KG1 (cell line): Measurements from ENCODE around the gene PXDC1.
"Not testable (repeated sequence)": the region's sequence is repeated elsewhere in the genome, so short reads cannot be mapped to it uniquely, and the experiment has no call there.

Experiments
- DNase-seq: peaks from one replicate; lab custom pipeline; 2025; lab: John Stamatoyannopoulos, UW

PXDC1 gene

DNA sequence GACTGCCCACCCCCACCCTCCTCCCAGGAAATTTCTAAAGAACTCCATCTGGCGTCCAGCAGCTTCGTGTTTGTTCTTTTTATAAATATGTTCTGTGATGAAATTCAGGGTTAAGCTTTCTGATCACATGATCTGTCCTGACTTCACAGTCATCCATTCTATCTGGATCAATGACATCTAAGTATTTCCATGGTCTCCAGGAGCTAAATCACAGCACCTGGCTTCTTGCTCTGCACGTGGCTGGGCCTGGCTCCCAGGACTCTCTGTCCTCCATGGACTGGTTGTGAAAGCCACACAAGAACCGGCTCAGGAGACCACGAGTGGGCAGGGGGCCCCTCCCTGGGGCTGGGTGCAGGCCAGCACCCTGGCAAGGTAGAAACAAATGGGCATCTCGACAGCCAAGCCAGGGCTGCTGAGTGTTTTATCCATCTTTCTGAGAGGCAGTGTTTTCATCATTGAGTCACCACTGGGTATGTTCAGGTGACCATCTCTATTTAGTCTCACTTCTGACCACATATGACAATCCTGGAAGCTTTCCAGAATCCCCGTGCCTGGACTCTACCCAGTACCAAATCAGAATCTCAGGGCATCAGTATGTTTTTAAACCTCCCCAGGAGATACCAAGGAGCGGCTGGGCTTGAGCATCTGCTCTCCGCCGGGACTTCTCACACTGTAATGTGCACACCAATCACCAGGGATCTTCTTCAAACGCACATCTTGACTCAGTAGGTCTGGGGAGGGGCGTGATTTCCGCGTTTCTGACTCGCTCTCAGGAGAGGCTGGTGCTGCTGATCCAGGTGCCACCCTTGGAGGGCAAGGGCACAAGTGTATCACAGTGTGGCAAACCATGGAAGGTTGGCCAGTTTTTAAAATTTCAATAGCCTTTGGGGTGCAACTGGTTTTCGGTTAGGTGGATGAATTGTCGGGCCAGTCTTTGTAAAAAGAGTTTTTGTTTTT is 31.6 kb upstream of the PXDC1 start:
- no peak for DNase-seq

GRCh38 chr6:3781504-3781903 is 30.0 kb upstream of the PXDC1 start:
- DNase-seq, result no peak

- DNase-seq, result no peak
These were observed 28.0 kb upstream of the PXDC1 start for GRCh38 chr6:3779574-3779849.

DNA sequence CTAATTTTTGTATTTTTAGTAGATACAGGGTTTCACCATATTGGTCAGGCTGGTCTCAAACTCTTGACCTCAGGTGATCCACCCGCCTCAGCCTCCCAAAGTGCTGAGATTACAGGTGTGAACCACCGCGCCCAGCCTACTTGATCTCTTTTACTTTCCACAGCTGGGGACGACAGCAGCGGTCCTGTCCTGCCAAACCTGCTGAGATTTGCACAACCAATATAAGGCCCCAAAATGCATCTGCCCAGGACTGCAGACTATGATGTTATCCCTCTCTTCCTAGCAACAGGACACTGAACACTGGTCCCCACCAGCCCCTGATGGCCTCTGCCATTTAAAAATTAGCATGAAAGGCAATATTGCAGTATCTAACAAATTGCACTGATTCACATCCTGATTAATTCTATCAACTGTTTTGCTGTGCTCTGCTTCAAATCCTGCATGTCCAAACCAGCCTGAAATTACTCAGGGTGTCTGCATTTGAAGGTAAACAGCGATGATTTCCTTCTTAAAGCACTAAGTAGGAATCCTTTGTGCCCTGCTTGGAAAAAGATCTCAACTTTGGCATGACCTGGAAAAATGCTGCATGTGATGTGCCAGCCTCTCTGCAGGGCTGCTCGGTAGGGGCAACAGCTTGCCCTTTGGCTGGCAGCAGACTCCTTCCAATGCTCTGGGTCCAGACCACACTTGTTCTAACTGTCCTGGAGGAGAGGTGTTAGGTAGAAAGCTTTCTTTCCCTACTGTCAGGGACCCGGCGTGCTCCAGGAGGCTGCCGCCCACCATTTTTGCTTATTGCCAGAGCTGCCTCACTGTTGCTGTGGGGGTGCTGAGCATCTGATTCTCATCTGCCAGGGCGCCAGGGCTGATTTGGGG is 27.4 kb upstream of the PXDC1 start:
- DNase-seq, result no peak

DNA sequence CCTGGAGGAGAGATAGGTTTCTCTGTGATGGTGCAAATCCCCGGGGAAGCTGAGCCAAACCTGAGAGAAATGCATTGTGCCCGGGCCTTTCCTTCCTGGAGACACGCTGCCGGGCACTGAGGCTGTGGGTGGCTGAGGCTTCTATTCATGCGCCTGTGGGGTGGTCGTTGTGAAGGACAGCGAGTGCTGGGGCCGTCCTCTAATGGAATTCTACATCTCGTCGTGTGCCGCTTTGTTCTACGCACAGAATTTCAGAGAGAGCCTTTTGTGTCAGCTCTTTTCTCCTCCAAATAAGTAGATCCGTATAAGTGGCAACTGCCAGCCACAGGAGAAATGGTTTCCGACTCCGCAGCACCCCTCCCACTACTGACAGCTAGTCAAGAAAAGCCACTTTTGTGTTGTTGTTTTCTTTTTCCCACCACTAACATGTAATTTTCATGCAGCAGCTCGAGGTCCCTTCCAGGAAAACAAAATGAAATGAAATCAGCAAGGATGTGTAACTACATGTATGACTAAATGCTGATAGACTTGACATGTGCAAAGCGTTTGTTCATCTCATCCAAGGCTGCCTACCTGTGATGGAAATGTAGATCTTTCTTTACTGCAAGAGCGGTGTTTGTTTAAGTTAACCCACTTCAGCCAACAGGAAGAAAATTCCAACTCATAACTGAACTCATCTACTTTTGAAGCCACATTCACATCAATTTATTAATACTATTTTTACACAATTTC is 26.4 kb upstream of the PXDC1 start:
- no peak for DNase-seq

DNA sequence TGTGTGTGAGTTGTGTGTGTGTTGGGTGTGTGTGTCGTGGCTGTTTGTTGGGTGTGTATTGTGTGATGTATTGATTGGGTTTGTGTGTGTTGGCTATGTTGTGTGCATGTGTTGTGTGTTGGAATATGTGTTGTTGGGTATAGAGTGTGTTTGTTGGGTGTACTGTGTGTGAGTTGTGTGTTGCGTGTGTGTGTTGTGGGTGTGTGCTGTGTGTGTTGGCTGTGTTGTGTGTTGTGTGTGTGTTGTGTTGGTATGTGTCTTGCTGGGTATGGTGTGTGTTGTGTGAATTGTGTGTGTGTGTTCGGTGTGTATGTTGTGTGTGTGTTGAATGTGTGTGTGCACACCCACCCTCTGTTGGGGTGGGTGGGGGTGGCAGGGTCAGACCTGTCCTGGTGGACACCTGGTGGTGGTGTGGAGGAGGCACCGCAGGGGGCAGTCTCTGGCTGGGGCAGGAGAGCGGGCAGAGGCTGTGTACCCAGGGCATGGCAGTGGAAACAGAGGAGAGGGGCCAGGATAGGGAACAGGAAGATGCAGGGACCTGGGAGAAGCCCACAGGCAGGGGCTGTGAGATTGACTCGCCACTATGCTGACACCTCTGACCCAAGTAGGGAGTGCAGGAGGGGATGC is 25.5 kb upstream of the PXDC1 start:
- no peak for DNase-seq

GRCh38 chr6:3775847-3776246 is 24.3 kb upstream of the PXDC1 start:
- no peak for DNase-seq

DNA sequence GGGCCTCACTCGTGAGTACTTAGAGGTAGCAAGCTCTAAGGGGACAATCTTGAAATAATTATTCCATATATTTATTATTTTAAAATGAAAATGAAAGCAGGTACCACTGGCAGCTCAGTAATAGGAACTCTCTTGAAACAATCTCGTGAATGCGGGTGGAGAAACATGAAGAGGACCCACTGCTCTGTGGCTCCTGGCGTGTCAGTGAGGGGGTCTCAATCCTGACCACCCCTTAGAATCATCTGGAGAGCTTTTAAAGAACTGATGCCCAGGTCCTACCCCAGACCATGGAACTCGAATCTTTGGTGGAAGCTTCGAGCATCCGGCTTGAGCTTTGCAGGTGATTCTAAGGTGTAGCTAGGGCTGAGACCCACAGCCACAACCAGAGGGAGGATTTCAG is 23.9 kb upstream of the PXDC1 start:
- DNase-seq, result no peak

DNA sequence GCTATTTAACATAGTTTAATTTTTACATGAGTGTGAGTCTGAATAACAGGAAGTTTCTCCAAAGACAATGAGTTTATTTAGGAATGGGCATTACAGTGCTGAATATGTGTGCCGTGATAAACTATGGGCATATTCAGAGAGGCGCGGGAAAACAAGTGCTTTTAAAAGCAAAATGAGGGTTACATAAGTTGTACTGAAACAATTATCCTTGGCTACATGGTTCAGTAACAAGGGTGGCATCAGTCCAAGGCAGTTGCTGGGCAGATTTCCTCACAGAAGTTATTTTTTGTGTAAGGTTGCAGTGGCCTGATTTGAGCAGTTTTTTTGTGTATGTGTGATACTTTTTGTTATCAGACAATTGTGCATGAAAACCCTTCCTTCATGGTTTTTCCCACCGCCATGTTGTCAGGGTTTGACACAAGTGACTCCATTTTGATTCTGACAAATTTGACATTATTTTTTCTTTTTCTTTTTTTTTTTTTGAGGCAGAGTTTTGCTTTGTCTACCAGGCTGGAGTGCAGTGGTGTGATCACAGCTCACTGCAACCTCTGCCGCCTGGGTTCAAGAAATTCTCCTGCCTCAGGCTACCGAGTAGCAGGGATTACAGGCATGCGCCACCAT is 22.3 kb upstream of the PXDC1 start:
- DNase-seq, result no peak

DNA sequence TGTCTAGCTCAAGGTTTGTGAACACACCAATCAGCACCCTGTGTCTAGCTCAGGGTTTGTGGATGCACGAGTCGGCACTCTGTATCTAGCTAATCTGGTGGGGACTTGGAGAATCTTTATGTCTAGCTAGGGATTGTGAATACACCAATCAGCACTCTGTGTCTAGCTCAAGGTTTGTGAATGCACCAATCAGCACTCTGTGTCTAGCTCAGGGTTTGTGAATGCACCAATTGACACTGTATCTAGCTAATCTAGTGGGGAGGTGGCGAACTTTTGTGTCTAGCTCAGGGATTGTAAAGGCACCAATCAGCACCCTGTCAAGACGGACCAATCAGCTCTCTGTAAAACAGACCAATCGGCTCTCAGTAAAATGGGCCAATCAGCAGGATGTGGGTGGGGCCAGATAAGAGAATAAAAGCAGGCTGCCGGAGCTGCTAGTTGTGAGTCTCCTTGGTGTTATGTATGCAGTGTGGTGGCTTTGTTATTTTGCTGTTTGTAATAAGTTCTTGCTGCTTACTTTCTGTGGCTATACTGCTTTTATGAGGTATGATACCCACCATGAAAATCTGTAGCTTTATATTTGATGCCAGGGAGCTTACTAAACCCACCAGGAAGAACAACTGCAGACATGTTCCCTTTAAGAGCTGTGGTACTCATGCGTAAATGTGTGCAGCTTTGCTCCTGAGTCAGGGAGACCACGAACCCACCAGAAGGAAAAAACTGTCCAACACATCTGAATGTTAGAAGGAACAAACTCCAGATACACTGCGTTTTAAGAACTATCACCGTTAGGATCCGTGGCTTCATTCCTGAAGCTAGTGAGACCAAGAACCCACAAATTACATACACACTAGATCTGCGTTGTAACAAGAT is 20.9 kb upstream of the PXDC1 start:
- DNase-seq, result not testable (repeated sequence)

DNA sequence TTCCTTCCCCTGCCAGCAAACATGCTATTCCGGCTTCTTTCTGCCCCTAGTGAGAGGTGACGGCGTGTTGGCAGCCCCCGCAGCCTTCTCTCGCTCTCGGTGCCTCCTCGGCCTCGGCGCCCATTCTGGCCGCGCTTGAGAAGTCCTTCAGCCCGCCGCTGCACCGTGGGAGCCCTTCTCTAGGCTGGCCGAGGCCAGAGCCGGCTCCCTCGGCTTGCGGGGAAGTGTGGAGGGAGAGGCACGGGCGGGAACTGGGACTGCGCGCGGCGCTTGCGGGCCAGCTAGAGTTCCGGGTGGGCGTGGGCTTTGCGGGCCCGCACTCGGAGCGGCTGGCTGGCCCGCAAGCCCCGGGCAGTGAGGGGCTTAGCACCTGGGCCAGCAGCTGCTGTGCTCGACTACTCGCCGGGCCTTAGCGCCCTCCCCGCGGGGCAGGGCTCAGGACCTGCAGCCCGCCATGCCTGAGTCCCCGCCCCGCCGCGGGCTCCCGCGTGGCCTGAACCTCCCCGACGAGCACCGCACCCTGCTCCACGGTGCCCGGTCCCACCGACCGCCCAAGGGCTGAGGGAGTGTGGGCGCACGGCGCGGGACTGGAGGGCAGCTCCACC is 20.0 kb upstream of the PXDC1 start:
- no peak for DNase-seq

DNA sequence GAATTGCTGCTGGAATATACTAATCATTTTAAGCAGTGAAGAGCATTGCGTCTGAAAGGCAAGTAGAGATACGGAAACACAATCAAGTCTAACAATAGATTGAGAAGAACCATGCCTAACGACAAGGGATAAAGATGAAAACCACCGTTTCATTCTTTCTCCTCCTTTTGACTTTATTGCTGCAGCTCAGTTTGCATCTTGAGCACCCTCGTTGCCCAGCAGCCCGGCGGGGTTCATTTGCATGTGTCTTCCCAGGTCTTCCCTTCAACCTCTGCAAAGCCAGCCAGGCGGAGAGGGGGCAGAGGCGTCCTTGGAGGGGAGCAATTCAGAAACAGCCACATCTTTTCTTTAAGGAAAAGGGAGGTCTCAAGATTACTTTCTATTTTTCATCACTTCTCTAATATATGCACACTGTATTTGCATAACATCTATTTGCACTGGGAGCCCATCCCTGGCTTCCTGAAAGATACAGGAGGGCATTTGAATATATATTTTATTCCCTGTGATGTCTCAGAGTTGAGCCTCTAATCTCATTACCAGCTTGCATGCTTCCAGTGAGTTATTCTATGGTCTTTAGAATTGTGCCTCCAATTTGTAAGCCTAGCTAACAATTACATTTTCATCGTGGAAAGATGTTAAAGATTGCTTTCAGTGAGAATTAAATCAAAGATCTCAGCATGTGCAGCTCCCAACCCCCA is 18.7 kb upstream of the PXDC1 start:
- no peak for DNase-seq

DNA sequence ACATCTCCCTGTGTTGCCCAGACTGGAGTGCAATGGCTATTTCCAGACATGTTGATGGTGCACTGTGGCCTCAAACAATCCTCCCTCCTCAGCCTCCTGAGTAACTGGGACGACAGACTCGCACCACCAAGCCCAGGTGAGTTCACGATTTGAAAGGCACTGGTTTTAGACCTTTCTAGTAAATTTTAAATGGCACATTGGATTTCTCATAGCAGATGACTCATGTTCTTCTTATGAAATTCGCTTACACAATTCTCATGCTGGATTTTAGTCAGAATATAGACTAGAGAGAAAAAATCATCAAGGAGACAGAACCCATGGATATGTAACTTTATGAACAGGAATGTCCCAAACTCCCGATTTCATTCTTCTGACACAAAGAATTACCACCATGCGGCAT is 18.1 kb upstream of the PXDC1 start:
- no peak for DNase-seq

DNA sequence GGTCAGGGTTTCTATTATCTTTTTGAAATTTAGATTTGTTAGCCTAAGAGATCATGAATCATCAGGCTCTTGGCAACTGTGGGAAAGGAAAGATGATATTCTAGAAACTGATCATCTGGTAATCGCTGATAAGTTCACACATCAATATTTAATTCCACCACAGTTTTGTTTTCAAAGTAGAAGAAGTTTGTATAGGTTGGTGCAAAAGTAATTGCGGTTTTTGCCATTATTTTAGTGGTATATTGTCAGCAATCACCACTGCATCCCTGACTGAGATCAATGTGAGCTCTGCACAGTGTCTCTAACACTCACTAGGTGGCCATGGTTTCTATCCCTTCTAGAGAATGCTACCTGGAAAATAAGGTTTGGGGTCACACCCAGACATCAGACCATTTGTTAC is 17.0 kb upstream of the PXDC1 start:
- no peak for DNase-seq

- DNase-seq, result not testable (repeated sequence)
These were observed 16.0 kb upstream of the PXDC1 start for GRCh38 chr6:3767483-3767882.

- DNase-seq, result no peak
These were observed 14.7 kb upstream of the PXDC1 start for GRCh38 chr6:3766214-3766613.

- DNase-seq, result no peak
These were observed 13.9 kb upstream of the PXDC1 start for GRCh38 chr6:3765415-3765814.

DNA sequence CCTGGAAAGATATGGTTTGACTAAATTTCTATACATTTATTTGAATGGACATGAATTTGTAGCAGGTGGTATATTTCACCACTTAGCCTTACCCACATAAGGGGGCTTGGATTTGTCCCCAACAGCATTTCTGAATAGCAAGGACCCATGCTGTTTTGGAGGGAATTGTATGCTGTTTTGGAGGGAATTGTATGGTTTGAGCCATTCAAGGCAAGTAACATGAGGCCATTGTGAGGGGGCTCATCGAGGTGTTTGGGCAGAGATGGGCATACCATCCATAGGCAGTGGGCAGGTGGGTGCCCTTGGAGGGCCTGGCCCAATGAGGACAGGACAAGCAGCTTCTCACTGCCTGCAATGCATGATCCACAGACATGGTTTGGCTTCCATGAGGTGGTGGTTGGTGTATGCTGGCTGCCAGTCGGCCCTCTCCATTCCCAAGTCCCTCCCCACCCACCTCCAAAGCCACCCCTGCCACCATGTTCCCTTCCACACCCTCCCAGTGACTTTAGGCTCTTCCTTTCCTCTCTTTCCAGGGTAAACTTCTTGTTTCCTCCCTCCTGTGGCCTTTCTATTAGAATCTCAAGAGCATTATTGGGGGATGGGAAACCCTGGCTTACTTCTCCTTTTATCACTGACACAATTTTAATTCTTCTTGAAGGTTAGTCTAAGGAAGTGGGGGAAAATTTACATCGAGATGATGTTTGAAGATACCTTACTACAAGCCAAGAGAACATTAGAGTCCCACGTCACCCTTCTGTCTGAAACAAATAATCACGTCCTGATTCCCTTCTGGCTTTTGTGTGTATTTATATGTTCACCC is 13.2 kb upstream of the PXDC1 start:
- no peak for DNase-seq

DNA sequence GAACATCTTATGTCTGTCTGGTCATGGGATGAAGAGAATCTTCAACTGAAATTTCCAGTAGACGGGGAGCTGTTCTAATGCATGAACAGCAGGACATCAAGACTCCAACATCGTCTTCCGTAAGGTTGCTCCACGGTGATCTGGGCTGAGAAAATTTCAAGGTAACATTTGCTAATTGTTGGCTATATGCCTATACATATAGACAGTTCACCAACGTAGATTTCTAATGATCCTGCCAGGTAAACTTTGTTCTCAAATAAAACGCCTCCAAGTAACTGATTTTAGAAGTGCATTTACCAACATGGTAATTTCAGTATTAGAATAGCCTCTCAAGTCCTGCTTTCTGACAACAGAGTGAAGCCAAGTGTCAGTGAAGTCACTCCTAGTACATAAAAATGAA is 11.3 kb upstream of the PXDC1 start:
- no peak for DNase-seq
